GM19025 (cell line): ENCODE data around the gene TDRD12.
"Not testable (repeated sequence)": the region's sequence is repeated elsewhere in the genome, so short reads cannot be mapped to it uniquely, and the experiment has no call there.

Experiments used
- ATAC-seq: cut with Tn5 transposase; IDR thresholded peaks from one replicate; pipeline ENCODE4 v1.9.1; 2021; ENCODE audit warnings: mild to moderate bottlenecking, low read depth, moderate library complexity; ENCODE audit not compliant: unreplicated experiment

The TDRD12 gene

GRCh38 chr19:32862741-32863140 is 143.2 kb downstream of the TDRD12 start:
- no peak for ATAC-seq

GRCh38 chr19:32863301-32863700 is 143.7 kb downstream of the TDRD12 start:
- ATAC-seq: no peak

GRCh38 chr19:32863841-32864240 is 144.3 kb downstream of the TDRD12 start:
- no peak for ATAC-seq

- no peak for ATAC-seq
Measured at GRCh38 chr19:32864318-32865007, 144.9 kb downstream of the TDRD12 start.

GRCh38 chr19:32865326-32865725 is 145.8 kb downstream of the TDRD12 start:
- no peak for ATAC-seq

- no peak for ATAC-seq
Measured at GRCh38 chr19:32866061-32866460, 146.5 kb downstream of the TDRD12 start.

GRCh38 chr19:32866564-32867265 is 147.1 kb downstream of the TDRD12 start:
- ATAC-seq: no peak

- ATAC-seq: not testable (repeated sequence)
Measured at GRCh38 chr19:32867436-32867835, 147.9 kb downstream of the TDRD12 start.

GRCh38 chr19:32868206-32868950 is 148.8 kb downstream of the TDRD12 start:
- ATAC-seq: no peak

GRCh38 chr19:32869369-32869965 is 149.9 kb downstream of the TDRD12 start, which contains the start of gene SLC7A9:
Gene SLC7A9, minus strand, starts transcription at chr19:32869767. Its CDS starts 1,233 bp downstream, at chr19:32868534.
- ATAC-seq: no peak

GRCh38 chr19:32869966-32870573 is 150.5 kb downstream of the TDRD12 start:
- ATAC-seq: no peak

- no peak for ATAC-seq
Measured at GRCh38 chr19:32870981-32871451, 151.4 kb downstream of the TDRD12 start.

GRCh38 chr19:32872391-32872790 is 152.8 kb downstream of the TDRD12 start:
- no peak for ATAC-seq

GRCh38 chr19:32873247-32873959 is 153.8 kb downstream of the TDRD12 start:
- no peak for ATAC-seq

GRCh38 chr19:32874605-32875004 is 155.0 kb downstream of the TDRD12 start:
- ATAC-seq: no peak

GRCh38 chr19:32875428-32875827 is 155.9 kb downstream of the TDRD12 start:
- no peak for ATAC-seq

- no peak for ATAC-seq
Measured at GRCh38 chr19:32876236-32876918, 156.8 kb downstream of the TDRD12 start.

- ATAC-seq: no peak
Measured at GRCh38 chr19:32876919-32877285, 157.3 kb downstream of the TDRD12 start.
